ENCODE data around the gene GJD4.

DNA sequence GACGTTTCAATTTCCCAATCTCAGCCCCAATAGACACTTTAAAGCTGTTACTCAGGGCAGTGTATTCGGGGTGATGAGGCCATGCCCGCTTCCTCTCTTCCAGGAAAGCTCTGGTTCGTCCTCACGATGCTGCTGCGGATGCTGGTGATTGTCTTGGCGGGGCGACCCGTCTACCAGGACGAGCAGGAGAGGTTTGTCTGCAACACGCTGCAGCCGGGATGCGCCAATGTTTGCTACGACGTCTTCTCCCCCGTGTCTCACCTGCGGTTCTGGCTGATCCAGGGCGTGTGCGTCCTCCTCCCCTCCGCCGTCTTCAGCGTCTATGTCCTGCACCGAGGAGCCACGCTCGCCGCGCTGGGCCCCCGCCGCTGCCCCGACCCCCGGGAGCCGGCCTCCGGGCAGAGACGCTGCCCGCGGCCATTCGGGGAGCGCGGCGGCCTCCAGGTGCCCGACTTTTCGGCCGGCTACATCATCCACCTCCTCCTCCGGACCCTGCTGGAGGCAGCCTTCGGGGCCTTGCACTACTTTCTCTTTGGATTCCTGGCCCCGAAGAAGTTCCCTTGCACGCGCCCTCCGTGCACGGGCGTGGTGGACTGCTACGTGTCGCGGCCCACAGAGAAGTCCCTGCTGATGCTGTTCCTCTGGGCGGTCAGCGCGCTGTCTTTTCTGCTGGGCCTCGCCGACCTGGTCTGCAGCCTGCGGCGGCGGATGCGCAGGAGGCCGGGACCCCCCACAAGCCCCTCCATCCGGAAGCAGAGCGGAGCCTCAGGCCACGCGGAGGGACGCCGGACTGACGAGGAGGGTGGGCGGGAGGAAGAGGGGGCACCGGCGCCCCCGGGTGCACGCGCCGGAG lies 2.6 kb downstream of the GJD4 start:
- TF ChIP-seq GLIS3 (CRISPR knock-in tag; IDR thresholded peaks at IDR 0.05) (no peak), ZFP30 (CRISPR knock-in tag; IDR thresholded peaks at IDR 0.05) (no peak), ARNTL (CRISPR knock-in tag; IDR thresholded peaks at IDR 0.05; ENCODE audit: borderline replicate concordance, low read depth) (no peak), ZFP3 (CRISPR knock-in tag; IDR thresholded peaks at IDR 0.05) (no peak), RARB (CRISPR knock-in tag; IDR thresholded peaks at IDR 0.05) (no peak), ZC3H10 (CRISPR knock-in tag; IDR thresholded peaks at IDR 0.05) (no peak), ZNF565 (CRISPR knock-in tag; conservative IDR thresholded peaks at IDR 0.05; ENCODE audit: low read depth) (no peak), TCF4 (CRISPR knock-in tag; IDR thresholded peaks at IDR 0.05; ENCODE audit: borderline replicate concordance) (no peak), OSR1 (CRISPR knock-in tag; IDR thresholded peaks at IDR 0.05) (no peak)
- TF ChIP-seq, protein P1, sequence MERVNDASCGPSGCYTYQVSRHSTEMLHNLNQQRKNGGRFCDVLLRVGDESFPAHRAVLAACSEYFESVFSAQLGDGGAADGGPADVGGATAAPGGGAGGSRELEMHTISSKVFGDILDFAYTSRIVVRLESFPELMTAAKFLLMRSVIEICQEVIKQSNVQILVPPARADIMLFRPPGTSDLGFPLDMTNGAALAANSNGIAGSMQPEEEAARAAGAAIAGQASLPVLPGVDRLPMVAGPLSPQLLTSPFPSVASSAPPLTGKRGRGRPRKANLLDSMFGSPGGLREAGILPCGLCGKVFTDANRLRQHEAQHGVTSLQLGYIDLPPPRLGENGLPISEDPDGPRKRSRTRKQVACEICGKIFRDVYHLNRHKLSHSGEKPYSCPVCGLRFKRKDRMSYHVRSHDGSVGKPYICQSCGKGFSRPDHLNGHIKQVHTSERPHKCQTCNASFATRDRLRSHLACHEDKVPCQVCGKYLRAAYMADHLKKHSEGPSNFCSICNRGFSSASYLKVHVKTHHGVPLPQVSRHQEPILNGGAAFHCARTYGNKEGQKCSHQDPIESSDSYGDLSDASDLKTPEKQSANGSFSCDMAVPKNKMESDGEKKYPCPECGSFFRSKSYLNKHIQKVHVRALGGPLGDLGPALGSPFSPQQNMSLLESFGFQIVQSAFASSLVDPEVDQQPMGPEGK (CRISPR knock-in tag; IDR thresholded peaks at IDR 0.05; ENCODE audit: borderline replicate concordance): no peak
- TF ChIP-seq, protein P2, sequence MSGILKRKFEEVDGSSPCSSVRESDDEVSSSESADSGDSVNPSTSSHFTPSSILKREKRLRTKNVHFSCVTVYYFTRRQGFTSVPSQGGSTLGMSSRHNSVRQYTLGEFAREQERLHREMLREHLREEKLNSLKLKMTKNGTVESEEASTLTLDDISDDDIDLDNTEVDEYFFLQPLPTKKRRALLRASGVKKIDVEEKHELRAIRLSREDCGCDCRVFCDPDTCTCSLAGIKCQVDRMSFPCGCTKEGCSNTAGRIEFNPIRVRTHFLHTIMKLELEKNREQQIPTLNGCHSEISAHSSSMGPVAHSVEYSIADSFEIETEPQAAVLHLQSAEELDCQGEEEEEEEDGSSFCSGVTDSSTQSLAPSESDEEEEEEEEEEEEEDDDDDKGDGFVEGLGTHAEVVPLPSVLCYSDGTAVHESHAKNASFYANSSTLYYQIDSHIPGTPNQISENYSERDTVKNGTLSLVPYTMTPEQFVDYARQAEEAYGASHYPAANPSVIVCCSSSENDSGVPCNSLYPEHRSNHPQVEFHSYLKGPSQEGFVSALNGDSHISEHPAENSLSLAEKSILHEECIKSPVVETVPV (CRISPR knock-in tag; IDR thresholded peaks at IDR 0.05): no peak
- TF ChIP-seq, protein P3, sequence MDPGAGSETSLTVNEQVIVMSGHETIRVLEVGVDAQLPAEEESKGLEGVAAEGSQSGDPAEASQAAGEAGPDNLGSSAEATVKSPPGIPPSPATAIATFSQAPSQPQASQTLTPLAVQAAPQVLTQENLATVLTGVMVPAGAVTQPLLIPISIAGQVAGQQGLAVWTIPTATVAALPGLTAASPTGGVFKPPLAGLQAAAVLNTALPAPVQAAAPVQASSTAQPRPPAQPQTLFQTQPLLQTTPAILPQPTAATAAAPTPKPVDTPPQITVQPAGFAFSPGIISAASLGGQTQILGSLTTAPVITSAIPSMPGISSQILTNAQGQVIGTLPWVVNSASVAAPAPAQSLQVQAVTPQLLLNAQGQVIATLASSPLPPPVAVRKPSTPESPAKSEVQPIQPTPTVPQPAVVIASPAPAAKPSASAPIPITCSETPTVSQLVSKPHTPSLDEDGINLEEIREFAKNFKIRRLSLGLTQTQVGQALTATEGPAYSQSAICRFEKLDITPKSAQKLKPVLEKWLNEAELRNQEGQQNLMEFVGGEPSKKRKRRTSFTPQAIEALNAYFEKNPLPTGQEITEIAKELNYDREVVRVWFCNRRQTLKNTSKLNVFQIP (CRISPR knock-in tag; IDR thresholded peaks at IDR 0.05; ENCODE audit: borderline replicate concordance, low read depth): no peak
- TF ChIP-seq, protein P4, sequence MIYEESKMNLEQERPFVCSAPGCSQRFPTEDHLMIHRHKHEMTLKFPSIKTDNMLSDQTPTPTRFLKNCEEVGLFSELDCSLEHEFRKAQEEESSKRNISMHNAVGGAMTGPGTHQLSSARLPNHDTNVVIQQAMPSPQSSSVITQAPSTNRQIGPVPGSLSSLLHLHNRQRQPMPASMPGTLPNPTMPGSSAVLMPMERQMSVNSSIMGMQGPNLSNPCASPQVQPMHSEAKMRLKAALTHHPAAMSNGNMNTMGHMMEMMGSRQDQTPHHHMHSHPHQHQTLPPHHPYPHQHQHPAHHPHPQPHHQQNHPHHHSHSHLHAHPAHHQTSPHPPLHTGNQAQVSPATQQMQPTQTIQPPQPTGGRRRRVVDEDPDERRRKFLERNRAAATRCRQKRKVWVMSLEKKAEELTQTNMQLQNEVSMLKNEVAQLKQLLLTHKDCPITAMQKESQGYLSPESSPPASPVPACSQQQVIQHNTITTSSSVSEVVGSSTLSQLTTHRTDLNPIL (CRISPR knock-in tag; IDR thresholded peaks at IDR 0.05; ENCODE audit: low read depth): no peak
- TF ChIP-seq, protein P5, sequence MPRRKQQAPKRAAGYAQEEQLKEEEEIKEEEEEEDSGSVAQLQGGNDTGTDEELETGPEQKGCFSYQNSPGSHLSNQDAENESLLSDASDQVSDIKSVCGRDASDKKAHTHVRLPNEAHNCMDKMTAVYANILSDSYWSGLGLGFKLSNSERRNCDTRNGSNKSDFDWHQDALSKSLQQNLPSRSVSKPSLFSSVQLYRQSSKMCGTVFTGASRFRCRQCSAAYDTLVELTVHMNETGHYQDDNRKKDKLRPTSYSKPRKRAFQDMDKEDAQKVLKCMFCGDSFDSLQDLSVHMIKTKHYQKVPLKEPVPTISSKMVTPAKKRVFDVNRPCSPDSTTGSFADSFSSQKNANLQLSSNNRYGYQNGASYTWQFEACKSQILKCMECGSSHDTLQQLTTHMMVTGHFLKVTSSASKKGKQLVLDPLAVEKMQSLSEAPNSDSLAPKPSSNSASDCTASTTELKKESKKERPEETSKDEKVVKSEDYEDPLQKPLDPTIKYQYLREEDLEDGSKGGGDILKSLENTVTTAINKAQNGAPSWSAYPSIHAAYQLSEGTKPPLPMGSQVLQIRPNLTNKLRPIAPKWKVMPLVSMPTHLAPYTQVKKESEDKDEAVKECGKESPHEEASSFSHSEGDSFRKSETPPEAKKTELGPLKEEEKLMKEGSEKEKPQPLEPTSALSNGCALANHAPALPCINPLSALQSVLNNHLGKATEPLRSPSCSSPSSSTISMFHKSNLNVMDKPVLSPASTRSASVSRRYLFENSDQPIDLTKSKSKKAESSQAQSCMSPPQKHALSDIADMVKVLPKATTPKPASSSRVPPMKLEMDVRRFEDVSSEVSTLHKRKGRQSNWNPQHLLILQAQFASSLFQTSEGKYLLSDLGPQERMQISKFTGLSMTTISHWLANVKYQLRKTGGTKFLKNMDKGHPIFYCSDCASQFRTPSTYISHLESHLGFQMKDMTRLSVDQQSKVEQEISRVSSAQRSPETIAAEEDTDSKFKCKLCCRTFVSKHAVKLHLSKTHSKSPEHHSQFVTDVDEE (CRISPR knock-in tag; IDR thresholded peaks at IDR 0.05): no peak
